Activated naive CD4-positive, alpha-beta T cell treated with anti-CD3 and anti-CD28 coated beads, Interleukin-2, amount 50 U/mL, for 72 hours (primary cell): ENCODE results near the gene PLS3. TPM values are rescaled to one million over a fixed set of nuclear protein-coding genes. Genes with fewer than 3 reads are reported as not detected.

Experiments used
- ATAC-seq, 2 donors: fragments of 150-1000 bp; cut with Tn5 transposase; 2 replicates each; pipeline ENCODE4 v1.10.0; 2021; ENCODE audit warnings: mild to moderate bottlenecking in 2 of 2, moderate library complexity in 2 of 2
- DNase-seq, 2 donors: peaks; one replicate each; pipeline ENCODE4 v3.0.0; 2021 to 2022; ENCODE audit warnings: low spot score in 2 of 2
- H3K27ac Mint-ChIP-seq, 2 donors: one replicate each; pipeline ENCODE4 v1.8.0; 2022; ENCODE audit warnings: mild to moderate bottlenecking in 2 of 2, mixed read lengths in 2 of 2
- H3K36me3 Mint-ChIP-seq, 2 donors: one replicate each; pipeline ENCODE4 v1.8.0; 2022; ENCODE audit warnings: mixed read lengths in 2 of 2
- H3K9me3 Mint-ChIP-seq, 2 donors: one replicate each; pipeline ENCODE4 v1.8.0; 2022; ENCODE audit warnings: mixed read lengths in 2 of 2
- total RNA-seq, 2 donors: library from RNA; stranded (reverse); gene quantifications; one replicate each; pipeline ENCODE4 v1.2.3, GENCODE V29; 2022

The PLS3 gene
- total RNA-seq, 2 donors from 2014 or later = 0.84 to 2.2 TPM

DNA sequence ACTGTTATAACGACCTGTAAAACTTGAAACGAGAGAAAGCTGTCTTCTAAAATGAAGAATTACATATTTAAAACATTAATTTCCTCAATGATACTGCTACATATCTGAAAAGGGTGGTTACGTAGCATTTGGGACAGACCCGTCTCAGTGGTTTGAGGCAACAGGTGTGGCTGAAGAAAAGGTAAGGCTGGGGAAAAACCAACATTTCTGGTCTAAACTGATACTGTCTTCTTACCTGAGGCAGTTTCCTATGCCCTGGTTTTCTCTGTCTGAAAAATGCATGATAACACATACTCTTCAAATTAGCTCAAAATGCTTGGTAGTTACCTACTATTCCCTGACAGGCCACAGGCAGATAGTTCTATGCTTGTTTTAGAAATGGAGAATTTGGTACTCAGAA, 30.4 kb downstream of the PLS3 start:
- no peak overlapping the region for H3K27ac Mint-ChIP-seq
- ATAC-seq (no peak), DNase-seq (no peak)
- no peaks in the 10 kb centered on the region for H3K9me3 Mint-ChIP-seq
- H3K36me3 Mint-ChIP-seq = no peaks in the 10 kb centered on the region

GRCh38 chrX:115591856-115592842, 31.2 kb downstream of the PLS3 start:
- Mint-ChIP-seq H3K36me3 (no peaks in the 10 kb centered on the region), H3K9me3 (no peaks in the 10 kb centered on the region), H3K27ac (no peak overlapping the region)
- DNase-seq (no peak), ATAC-seq (no peak)

DNA sequence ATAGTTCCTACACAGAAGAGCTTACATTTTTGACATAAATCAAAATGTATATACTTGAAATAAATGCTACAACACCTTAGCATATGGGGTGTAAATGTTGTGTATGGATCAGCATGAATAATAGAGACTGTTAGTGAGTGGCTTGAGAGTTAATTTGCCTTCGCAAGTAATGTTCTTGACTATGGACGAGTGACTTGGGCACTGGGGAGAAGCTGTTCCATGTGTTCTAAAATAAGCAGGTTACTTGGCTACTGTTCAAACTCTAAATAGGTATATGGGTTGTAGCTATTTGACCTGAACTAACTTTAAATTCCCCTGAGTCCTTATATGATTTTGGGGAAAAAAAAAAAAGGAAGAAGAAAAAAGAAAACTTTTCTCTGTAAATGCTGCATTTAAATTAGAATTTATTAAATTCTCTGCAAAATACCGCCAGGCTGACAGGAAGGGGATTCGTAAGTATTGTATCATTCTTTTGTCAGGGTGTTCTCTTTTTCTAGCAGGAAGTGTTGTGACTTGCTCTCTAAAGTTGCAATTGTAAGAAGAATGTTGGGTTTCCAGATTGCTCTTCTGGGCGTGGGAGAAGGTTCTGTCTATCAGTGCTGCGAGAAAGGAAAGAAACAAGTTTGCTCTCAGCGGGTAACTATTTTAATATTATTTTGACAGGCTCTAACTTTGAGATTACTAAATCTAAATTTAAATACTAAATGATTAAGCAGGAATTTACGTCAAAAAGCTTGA, 32.2 kb downstream of the PLS3 start:
- no peak for ATAC-seq
- H3K9me3 Mint-ChIP-seq = no peaks in the 10 kb centered on the region

DNA sequence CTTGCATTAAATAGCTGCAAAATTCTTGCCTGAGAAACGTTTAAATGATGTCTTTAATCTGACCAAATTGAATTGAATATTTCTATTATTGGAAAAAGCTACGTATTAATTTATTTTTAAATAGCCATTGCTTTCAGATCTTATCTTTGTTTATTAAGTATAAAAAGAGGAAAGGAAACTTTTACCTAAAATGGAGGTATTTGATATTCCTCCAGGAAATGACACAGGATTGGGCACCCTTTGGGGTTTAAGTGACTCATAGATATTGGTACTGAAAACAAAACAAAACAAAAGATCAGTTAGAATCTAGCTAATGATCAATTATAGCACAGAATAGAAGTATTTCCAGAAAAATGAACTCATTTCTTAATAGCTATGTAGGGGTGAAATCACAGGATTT, 34.1 kb downstream of the PLS3 start:
- no peak for DNase-seq
- no peak for ATAC-seq

More for the DNA sequence above, 32.2 kb downstream of the PLS3 start:
- DNase-seq = no peak
- H3K36me3 Mint-ChIP-seq = no peaks in the 10 kb centered on the region
- no peak overlapping the region for H3K27ac Mint-ChIP-seq

GRCh38 chrX:115598556-115598955, 37.6 kb downstream of the PLS3 start:
- no peaks in the 10 kb centered on the region for H3K9me3 Mint-ChIP-seq
- no peak overlapping the region for H3K27ac Mint-ChIP-seq
- H3K36me3 Mint-ChIP-seq = no peaks in the 10 kb centered on the region
- DNase-seq (no peak), ATAC-seq (no peak)

More for the DNA sequence above, 34.1 kb downstream of the PLS3 start:
- no peaks in the 10 kb centered on the region for H3K36me3 Mint-ChIP-seq
- H3K27ac Mint-ChIP-seq = no peak overlapping the region
- H3K9me3 Mint-ChIP-seq = no peaks in the 10 kb centered on the region

- no peak for ATAC-seq
Observed at GRCh38 chrX:115602308-115602707, 41.3 kb downstream of the PLS3 start.

GRCh38 chrX:115602729-115603389, 41.9 kb downstream of the PLS3 start:
- no peak for ATAC-seq
- Mint-ChIP-seq H3K9me3 (no peaks in the 10 kb centered on the region), H3K27ac (no peak overlapping the region), H3K36me3 (no peaks in the 10 kb centered on the region)
- DNase-seq = no peak

More at GRCh38 chrX:115602308-115602707, 41.3 kb downstream of the PLS3 start:
- Mint-ChIP-seq H3K9me3 (no peaks in the 10 kb centered on the region), H3K27ac (no peak overlapping the region), H3K36me3 (no peaks in the 10 kb centered on the region)
- no peak for DNase-seq

- Mint-ChIP-seq H3K27ac (no peak overlapping the region), H3K36me3 (no peaks in the 10 kb centered on the region), H3K9me3 (no peaks in the 10 kb centered on the region)
- ATAC-seq (no peak), DNase-seq (no peak)
Observed at GRCh38 chrX:115603534-115604074, 42.6 kb downstream of the PLS3 start.

GRCh38 chrX:115606861-115607260, 45.9 kb downstream of the PLS3 start:
- H3K36me3 Mint-ChIP-seq = no peaks in the 10 kb centered on the region
- ATAC-seq (no peak), DNase-seq (no peak)
- H3K27ac Mint-ChIP-seq = no peak overlapping the region
- no peaks in the 10 kb centered on the region for H3K9me3 Mint-ChIP-seq

DNA sequence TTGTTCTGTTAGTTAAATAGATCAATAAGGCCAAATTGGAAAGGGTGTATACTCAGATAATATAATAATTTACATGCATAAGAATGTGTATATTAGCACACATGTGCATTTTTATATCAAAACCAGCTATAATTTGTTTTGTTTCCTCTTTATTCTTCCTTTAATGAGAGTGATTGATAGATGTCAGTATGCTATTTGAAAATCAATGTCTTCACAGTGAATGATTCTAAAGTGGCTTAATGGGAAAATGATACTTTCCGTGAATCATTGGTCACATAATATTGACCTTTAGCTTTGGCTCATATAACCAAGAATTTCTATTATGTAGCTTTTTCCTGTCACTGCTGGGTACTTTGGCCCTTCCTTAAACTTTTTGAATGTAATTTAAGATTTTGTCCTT, 48.6 kb downstream of the PLS3 start:
- no peak for ATAC-seq
- Mint-ChIP-seq H3K9me3 (no peaks in the 10 kb centered on the region), H3K36me3 (no peaks in the 10 kb centered on the region)

GRCh38 chrX:115616943-115617563, 56.1 kb downstream of the PLS3 start:
- Mint-ChIP-seq H3K36me3 (no peaks in the 10 kb centered on the region), H3K27ac (no peak overlapping the region), H3K9me3 (no peaks in the 10 kb centered on the region)
- ATAC-seq (peak; percentile 37 to 96), DNase-seq (peak in 1 of 2 donors; percentile 1)

More for the DNA sequence above, 48.6 kb downstream of the PLS3 start:
- no peak for DNase-seq
- H3K27ac Mint-ChIP-seq = no peak overlapping the region

GRCh38 chrX:115622534-115622933, 61.6 kb downstream of the PLS3 start:
- DNase-seq (no peak), ATAC-seq (no peak)
- Mint-ChIP-seq H3K9me3 (no peaks in the 10 kb centered on the region), H3K36me3 (no peaks in the 10 kb centered on the region), H3K27ac (no peak overlapping the region)

- DNase-seq = no peak
- Mint-ChIP-seq H3K36me3 (no peaks in the 10 kb centered on the region), H3K27ac (no peak overlapping the region), H3K9me3 (no peaks in the 10 kb centered on the region)
- no peak for ATAC-seq
Observed at GRCh38 chrX:115624916-115625315, 63.9 kb downstream of the PLS3 start.

DNA sequence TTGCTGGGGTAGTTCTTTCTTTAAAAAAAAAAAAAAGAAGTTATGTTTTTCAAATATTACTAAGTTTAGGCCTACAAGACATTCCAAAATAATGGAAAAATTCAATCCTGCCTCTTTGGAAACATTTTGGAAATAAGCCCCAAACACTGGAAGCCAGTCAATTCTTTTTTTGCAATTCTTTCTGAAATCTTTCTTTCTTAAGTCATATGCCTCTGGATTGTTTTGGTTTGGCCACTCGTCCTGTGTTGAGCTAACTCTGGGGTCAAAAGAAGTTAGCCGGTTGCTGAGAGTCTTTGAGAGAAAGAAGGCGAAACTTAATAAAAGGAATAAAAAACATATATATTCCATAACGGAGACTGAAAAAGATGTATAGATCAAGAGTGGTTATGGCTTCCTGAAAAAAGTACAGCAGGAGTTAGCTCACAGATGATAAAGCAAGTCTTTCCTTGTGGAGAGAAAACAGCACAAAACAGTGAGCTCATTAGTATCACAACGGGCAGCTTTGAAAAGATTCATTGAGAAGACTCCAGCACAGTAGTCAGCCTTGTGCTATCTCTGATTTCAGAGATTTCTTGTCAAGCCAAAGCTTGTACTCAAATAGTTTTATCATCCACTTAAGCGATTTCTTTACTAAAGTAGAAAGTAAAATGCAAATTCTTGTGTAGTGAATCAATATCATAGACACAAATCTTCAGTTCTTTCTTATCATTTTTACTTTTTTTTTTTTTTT, 64.8 kb downstream of the PLS3 start:
- ATAC-seq = no peak
- H3K9me3 Mint-ChIP-seq = no peaks in the 10 kb centered on the region

DNA sequence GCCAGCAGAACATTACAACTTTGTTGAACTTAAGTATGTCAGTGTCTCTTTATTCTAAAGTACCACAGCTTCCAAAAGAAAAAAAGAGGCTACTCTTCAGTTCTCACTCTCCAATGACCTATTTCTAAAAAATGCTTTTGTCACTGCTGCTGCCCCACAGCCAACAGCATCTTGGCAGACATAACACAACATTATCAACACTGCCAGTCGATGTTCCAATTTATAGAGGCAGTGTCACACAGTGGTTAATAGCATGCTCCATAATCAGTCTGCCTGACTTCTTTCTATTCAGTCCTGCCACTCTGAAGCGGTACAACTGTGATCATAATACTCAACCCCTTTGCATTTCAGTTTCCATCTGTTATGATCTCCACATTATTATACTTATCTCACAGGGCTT, 69.2 kb downstream of the PLS3 start:
- ATAC-seq (no peak), DNase-seq (no peak)
- no peaks in the 10 kb centered on the region for H3K9me3 Mint-ChIP-seq
- H3K36me3 Mint-ChIP-seq = no peaks in the 10 kb centered on the region
- H3K27ac Mint-ChIP-seq = no peak overlapping the region

More for the DNA sequence above, 64.8 kb downstream of the PLS3 start:
- Mint-ChIP-seq H3K36me3 (no peaks in the 10 kb centered on the region), H3K27ac (no peak overlapping the region)
- DNase-seq = no peak

- ATAC-seq (no peak), DNase-seq (no peak)
- Mint-ChIP-seq H3K36me3 (no peaks in the 10 kb centered on the region), H3K27ac (no peak overlapping the region), H3K9me3 (no peaks in the 10 kb centered on the region)
Observed at GRCh38 chrX:115632455-115632854, 71.5 kb downstream of the PLS3 start.
